K562 (cell line): ENCODE results near the gene ATXN7L1. TPM values are rescaled to one million over a fixed set of nuclear protein-coding genes. Genes with fewer than 3 reads are reported as not detected.

Experiments used
- ATAC-seq: fragments of 200-7000 bp; cut with Tn5 transposase; 3 replicates; pipeline ENCODE4 v1.9.1; 2020; ENCODE audit warnings: moderate library complexity
- BruUV-seq: library from RNA; stranded (reverse); fragments of 400-500 nt; replicated peaks from 2 replicates; lab custom pipeline; 2021; lab: Mats Ljungman, UMichigan
- CTCF ChIA-PET: fragments of 300-600 bp; formaldehyde crosslinking; extraction: SDS; loops from one replicate; lab custom pipeline; 2021; ENCODE audit warnings: low intra/inter-chr PET ratio; lab: Yijun Ruan, JAX
- POLR2A ChIA-PET: fragments of 300-600, 350-650 bp; sonication (Branson Sonifier 250); formaldehyde crosslinking; extraction: SDS; loops from one replicate; lab custom pipeline; 2021; ENCODE audit warnings: antibody characterized with exemption, inconsistent platforms; lab: Yijun Ruan, JAX
- DNase-seq, 4 experiments: peaks; one replicate each; pipeline versions ENCODE4 v3.0.0 to v3.0.0-alpha.2; 2011 to 2018; ENCODE audit warnings: low spot score in 3 of 4, mixed read lengths in 3 of 4; ENCODE audit errors: extremely low read depth in 1 of 4
- FAIRE-seq: peaks from 2 replicates; lab custom pipeline; 2011; peaks lifted over from hg19 to GRCh38; lab: Jason Lieb, UNC
- H2AFZ ChIP-seq: 2 replicates; pipeline ENCODE4 v1.6.0; 2011; ENCODE audit warnings: low read depth, low read length, control low read depth, inconsistent platforms
- H3K27ac ChIP-seq: fragments of 200-600 bp; 3 replicates; pipeline ENCODE4 v1.8.0; 2011; ENCODE audit warnings: low read depth, mild to moderate bottlenecking, control low read depth, inconsistent platforms, low read length, moderate library complexity, mixed read lengths; ENCODE audit errors: extremely low read depth
- H3K27me3 ChIP-seq, 2 experiments: fragments of 300-600 bp in 1 of 2; 2 replicates in 1 of 2; 3 replicates in 1 of 2; pipeline versions ENCODE4 v1.6.0 to v1.8.0; 2011; ENCODE audit warnings: inconsistent platforms in 2 of 2, low read length in 2 of 2, mild to moderate bottlenecking in 1 of 2, mixed read lengths in 1 of 2, moderate library complexity in 1 of 2; ENCODE audit not compliant: control insufficient read depth in 2 of 2, insufficient read depth in 2 of 2
- H3K36me3 ChIP-seq: fragments of 300-600 bp; 3 replicates; pipeline ENCODE4 v1.8.0; 2011; ENCODE audit warnings: mild to moderate bottlenecking, low read length, inconsistent platforms; ENCODE audit not compliant: control insufficient read depth, insufficient read depth
- H3K4me1 ChIP-seq, 2 experiments: fragments of 200-600 bp in 1 of 2; replicated peaks in 1 of 2; 2 replicates in 1 of 2; 3 replicates in 1 of 2; pipeline versions ENCODE4 v1.5.1 to v1.8.0; 2011; ENCODE audit warnings: inconsistent platforms in 2 of 2, low read length in 2 of 2, mild to moderate bottlenecking in 1 of 2, mixed read lengths in 1 of 2, moderate library complexity in 1 of 2; ENCODE audit not compliant: control insufficient read depth in 2 of 2, insufficient read depth in 2 of 2
- H3K4me2 ChIP-seq: 2 replicates; pipeline ENCODE4 v1.6.1; 2011; ENCODE audit warnings: low read length, control low read depth, inconsistent platforms, mixed read lengths; ENCODE audit not compliant: insufficient read depth
- H3K4me3 ChIP-seq: fragments of 200-600 bp; sonication (generic), shearing (Covaris generic); 2 replicates; pipeline ENCODE4 v1.5.1; 2016; ENCODE audit warnings: control low read depth, inconsistent platforms
- H3K79me2 ChIP-seq: fragments of 200-600 bp; 3 replicates; pipeline ENCODE4 v1.8.0; 2011; ENCODE audit warnings: low read length, inconsistent platforms; ENCODE audit not compliant: control insufficient read depth, insufficient read depth
- H3K9ac ChIP-seq, 2 experiments: 2 replicates each; pipeline versions ENCODE4 v1.6.0 to v1.6.1; 2011; ENCODE audit warnings: low read depth in 2 of 2, low read length in 2 of 2, control low read depth in 1 of 2, inconsistent platforms in 1 of 2, mild to moderate bottlenecking in 1 of 2, mixed read lengths in 1 of 2; ENCODE audit not compliant: insufficient read depth in 1 of 2
- H3K9me1 ChIP-seq: one replicate; pipeline ENCODE4 v1.6.0; 2011; ENCODE audit warnings: inconsistent platforms, mild to moderate bottlenecking, low read length, moderate library complexity; ENCODE audit not compliant: control insufficient read depth, insufficient read depth
- H3K9me3 ChIP-seq: replicated peaks from 2 replicates; pipeline ENCODE4 v1.5.1; 2011; ENCODE audit warnings: low read depth, low read length, inconsistent platforms; ENCODE audit not compliant: control insufficient read depth, insufficient read depth
- H4K20me1 ChIP-seq: replicated peaks from 2 replicates; pipeline ENCODE4 v1.6.1; 2011; ENCODE audit warnings: low read length, inconsistent platforms, mixed read lengths; ENCODE audit not compliant: control insufficient read depth, insufficient read depth
- BCOR ChIP-seq: fragments of 450-650 bp; IDR thresholded peaks from 2 replicates; pipeline ENCODE4 v1.6.1; 2016
- CBFA2T2 ChIP-seq: fragments of 450-650 bp; conservative IDR thresholded peaks from 2 replicates; pipeline ENCODE4 v1.6.1; 2017; ENCODE audit warnings: mild to moderate bottlenecking
- GTF2A2 ChIP-seq: IDR thresholded peaks from 2 replicates; pipeline ENCODE4 v1.6.1; 2016; ENCODE audit warnings: mild to moderate bottlenecking, missing genetic modification characterization, missing compliant biosample characterization
- HDGF ChIP-seq: fragments of 450-650 bp; IDR thresholded peaks from 2 replicates; pipeline ENCODE4 v1.6.1; 2016
- JUND ChIP-seq, 2 experiments: IDR thresholded peaks; 2 replicates in 1 of 2; 3 replicates in 1 of 2; pipeline ENCODE4 v1.6.1; 2011; ENCODE audit warnings: borderline replicate concordance in 2 of 2, low read depth in 2 of 2, low read length in 2 of 2, improper control_type of control experiment in 1 of 2, missing biosample characterization in 1 of 2, missing genetic modification characterization in 1 of 2, missing genetic modification reagents in 1 of 2
- KDM1A ChIP-seq, 2 experiments: fragments of 450-650 bp; IDR thresholded peaks; 2 replicates each; pipeline ENCODE4 v1.6.1; 2016; ENCODE audit warnings: mild to moderate bottlenecking in 2 of 2
- MEF2D ChIP-seq: conservative IDR thresholded peaks from 2 replicates; pipeline ENCODE4 v1.6.1; 2016; ENCODE audit warnings: low read depth, missing genetic modification characterization, missing compliant biosample characterization
- PTBP1 ChIP-seq: fragments of 200-400 bp; formaldehyde crosslinking; IDR thresholded peaks from 2 replicates; pipeline ENCODE4 v1.6.1; 2017; ENCODE audit warnings: low read depth, low read length
- RBM22 ChIP-seq: fragments of 200-400 bp; formaldehyde crosslinking; IDR thresholded peaks from 2 replicates; pipeline ENCODE4 v1.6.1; 2018; ENCODE audit warnings: low read length, low read depth; ENCODE audit not compliant: poor library complexity, severe bottlenecking
- RBM25 ChIP-seq: fragments of 200-400 bp; formaldehyde crosslinking; IDR thresholded peaks from 2 replicates; pipeline ENCODE4 v1.6.1; 2018; ENCODE audit warnings: low read length, low read depth, moderate library complexity; ENCODE audit not compliant: severe bottlenecking
- RHOXF2B ChIP-seq: fragments of 250-450 bp; sonication (Bioruptor Pico); conservative IDR thresholded peaks from 2 replicates; pipeline ENCODE4 v1.5.1; 2021
- SMARCA5 ChIP-seq: fragments of 450-650 bp; IDR thresholded peaks from 2 replicates; pipeline ENCODE4 v1.6.1; 2016
- SNAPC5 ChIP-seq: fragments of 250-450 bp; sonication (Bioruptor Pico); IDR thresholded peaks from 2 replicates; pipeline ENCODE4 v1.8.0; 2021; ENCODE audit warnings: moderate library complexity, mild to moderate bottlenecking, inconsistent platforms
- ZNF311 ChIP-seq: fragments of 250-450 bp; sonication (Bioruptor Pico); IDR thresholded peaks from 2 replicates; pipeline ENCODE4 v1.4.0; 2020; ENCODE audit warnings: mild to moderate bottlenecking, moderate library complexity
- ZNF324 ChIP-seq: fragments of 250-450 bp; sonication (Bioruptor Pico); IDR thresholded peaks from 2 replicates; pipeline ENCODE4 v1.4.0; 2020; ENCODE audit warnings: mild to moderate bottlenecking
- WGBS: fragments of 100-300 bp; shearing (Covaris generic); methylation state at CpG from one replicate; pipeline ENCODE4 v1.1.6; 2016; ENCODE audit warnings: low coverage, mixed read lengths; ENCODE audit not compliant: insufficient coverage; ENCODE audit errors: missing lambda C conversion rate; 5-methylcytosine and 5-hydroxymethylcytosine counted together
- in situ Hi-C: fragments of 300-500 bp; cut with MboI; formaldehyde crosslinking; loops from 4 replicates; pipeline ENCODE4 v1.15.0; 2018; ENCODE audit warnings: inconsistent platforms, mixed read lengths
- intact Hi-C: fragments of 100-400 bp; cut with micrococcal nuclease; formaldehyde crosslinking; loops from 2 replicates; pipeline ENCODE4 v1.14.2; 2022
- polyA plus RNA-seq, 8 experiments: library from polyadenylated mRNA; depleted of rRNA in 4 of 8; stranded (reverse) in 5 of 8; unstranded in 3 of 8; fragments of >200 nt; fragmentation: Nextera tagmentation in 2 of 8; fragmentation: Illumina TruSeq in 1 of 8; extraction: Ambion mirVana in 2 of 8; extraction: Trizol in 1 of 8; gene quantifications; 2 replicates each; pipeline versions ENCODE4 v1.2.1 to v1.2.3, GENCODE V29; 2011 to 2014; ENCODE audit warnings: inconsistent platforms in 1 of 8, missing spikeins in 1 of 8
- total RNA-seq, 7 experiments: library from RNA; depleted of rRNA in 6 of 7; stranded (reverse); fragments of >200 nt in 6 of 7; fragmentation: Illumina TruSeq in 2 of 7; extraction: Trizol in 2 of 7; gene quantifications; 2 replicates each; pipeline versions ENCODE4 v1.2.1 to v1.2.3, GENCODE V29; 2011 to 2021; ENCODE audit warnings: low replicate concordance in 1 of 7
- TF ChIP-seq, protein P1 (sequence below): IDR thresholded peaks from 2 replicates; pipeline ENCODE4 v1.6.1; 2014; ENCODE audit warnings: antibody characterized with exemption

ATXN7L1 gene
- total and polyA plus RNA-seq, 9 of the 15 experiments (the other 6 are each of a cell fraction or from before 2014, with no cell fraction given): 6.6 to 13.7 (median 10.7) TPM

DNA sequence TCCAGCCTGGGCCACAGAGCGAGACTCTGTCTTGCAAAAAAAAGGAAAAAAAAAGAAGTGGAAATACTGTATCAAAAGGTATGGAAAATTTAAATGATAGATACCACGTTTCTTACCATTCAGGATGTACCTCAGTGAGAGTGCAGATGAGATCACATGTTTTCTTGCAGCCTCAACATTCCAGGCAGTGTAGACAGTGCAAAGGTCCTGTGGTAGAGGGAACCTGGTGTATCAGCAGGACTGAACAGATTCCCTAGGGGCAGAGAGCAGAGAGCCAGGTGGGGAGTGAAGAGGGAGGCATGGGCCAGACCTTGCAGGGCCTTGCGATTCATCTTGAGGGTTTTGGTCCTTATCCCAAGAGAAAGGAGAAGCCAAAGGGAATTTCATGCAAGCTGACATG lies 17.7 kb upstream of the ATXN7L1 start:
- ChIA-PET POLR2A (no interaction called here), CTCF (no interaction called here)
- no peaks in the 10 kb centered on the region for H4K20me1 ChIP-seq
- H3K4me1 ChIP-seq: no peaks in the 10 kb centered on the region
- H3K27me3 ChIP-seq: peaks cover 22 to 35% of the 10 kb centered on the region in 2 experiments
- H3K79me2 ChIP-seq: no peaks in the 10 kb centered on the region
- no TSS peak for BruUV-seq
- 0% methylated on average over 3 of the region's 3 CpGs for WGBS
- no peaks in the 10 kb centered on the region for H3K36me3 ChIP-seq
- H3K4me3 ChIP-seq: no peak overlapping the region
- peaks cover 5% of the 10 kb centered on the region for H3K9me1 ChIP-seq
- FAIRE-seq: no peak
- no peak for ATAC-seq
- H2AFZ ChIP-seq: no peak overlapping the region
- DNase-seq: no peak
- H3K4me2 ChIP-seq: no peak overlapping the region
- TF ChIP-seq RBM25 (peak; percentile 90), PTBP1 (0 out of 2 replicates have a peak, but pooled peaks have one; percentile 38), SMARCA5 (no peak), BCOR (peak; percentile 70)
- in situ Hi-C loops: no loop called here
- H3K27ac ChIP-seq: no peak overlapping the region
- H3K9ac ChIP-seq: no peak overlapping the region
- no peaks in the 10 kb centered on the region for H3K9me3 ChIP-seq
- intact Hi-C loops: no loop called here

DNA sequence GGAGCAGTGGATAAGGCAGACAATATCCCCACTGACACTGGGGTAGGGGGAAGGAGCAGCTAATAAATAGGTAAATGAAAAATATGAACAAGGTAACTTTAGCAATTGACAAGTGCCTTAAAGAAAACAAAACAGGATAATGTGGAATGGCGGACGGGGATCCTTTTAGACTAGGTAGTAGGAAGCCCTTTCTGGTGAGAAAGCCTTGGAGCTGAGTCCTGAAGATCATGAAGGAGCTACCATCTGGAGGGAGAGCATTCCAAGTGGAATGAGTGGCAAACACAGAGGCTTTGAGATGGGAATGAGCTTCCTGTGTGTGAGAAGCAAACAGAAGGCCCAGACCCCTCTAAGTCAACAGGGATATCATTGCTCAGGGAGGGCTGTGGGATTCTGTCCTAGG lies 16.0 kb upstream of the ATXN7L1 start:
- no peak for DNase-seq
- in situ Hi-C loops: no loop called here
- H3K27me3 ChIP-seq: peaks cover 22 to 35% of the 10 kb centered on the region in 2 experiments
- no peak overlapping the region for H2AFZ ChIP-seq
- no peak overlapping the region for H3K4me2 ChIP-seq
- no peaks in the 10 kb centered on the region for H3K9me3 ChIP-seq
- no peaks in the 10 kb centered on the region for H3K36me3 ChIP-seq
- no peak overlapping the region for H3K27ac ChIP-seq
- H3K4me1 ChIP-seq: no peaks in the 10 kb centered on the region
- H3K9me1 ChIP-seq: peaks cover 5% of the 10 kb centered on the region
- H3K79me2 ChIP-seq: no peaks in the 10 kb centered on the region
- TF ChIP-seq SNAPC5 (CRISPR knock-in tag) (no peak), KDM1A (IDR thresholded peaks at IDR 0.05) (no peak), ZNF324 (CRISPR knock-in tag) (no peak), CBFA2T2 (no peak), RHOXF2B (CRISPR knock-in tag) (no peak), ZNF311 (CRISPR knock-in tag) (no peak), RBM22 (no peak), MEF2D (tag) (no peak), JUND (IDR thresholded peaks at IDR 0.05; ENCODE audit: borderline replicate concordance, low read depth, low read length) (no peak), JUND (tag; IDR thresholded peaks at IDR 0.05; ENCODE audit: borderline replicate concordance, low read depth, low read length) (no peak), GTF2A2 (tag) (no peak), HDGF (no peak)
- TF ChIP-seq, protein P1, sequence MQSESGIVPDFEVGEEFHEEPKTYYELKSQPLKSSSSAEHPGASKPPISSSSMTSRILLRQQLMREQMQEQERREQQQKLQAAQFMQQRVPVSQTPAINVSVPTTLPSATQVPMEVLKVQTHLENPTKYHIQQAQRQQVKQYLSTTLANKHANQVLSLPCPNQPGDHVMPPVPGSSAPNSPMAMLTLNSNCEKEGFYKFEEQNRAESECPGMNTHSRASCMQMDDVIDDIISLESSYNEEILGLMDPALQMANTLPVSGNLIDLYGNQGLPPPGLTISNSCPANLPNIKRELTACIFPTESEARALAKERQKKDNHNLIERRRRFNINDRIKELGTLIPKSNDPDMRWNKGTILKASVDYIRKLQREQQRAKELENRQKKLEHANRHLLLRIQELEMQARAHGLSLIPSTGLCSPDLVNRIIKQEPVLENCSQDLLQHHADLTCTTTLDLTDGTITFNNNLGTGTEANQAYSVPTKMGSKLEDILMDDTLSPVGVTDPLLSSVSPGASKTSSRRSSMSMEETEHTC: no peak
- 0% methylated on average over 2 of the region's 2 CpGs for WGBS
- intact Hi-C loops: no loop called here
- FAIRE-seq: no peak
- H3K4me3 ChIP-seq: no peak overlapping the region
- no peaks in the 10 kb centered on the region for H4K20me1 ChIP-seq
- POLR2A ChIA-PET: interaction anchor here (0.7 to 1.7 kb wide), 4 partner anchors 11 to 185 kb away, joined by 3 to 6 read pairs (median 4); no protein-coding TSS in a partner anchor
- ATAC-seq: no peak
- CTCF ChIA-PET: no interaction called here
- H3K9ac ChIP-seq: no peak overlapping the region
- no TSS peak for BruUV-seq
